IMR-90 (cell line): Measurements from ENCODE around the gene A4GNT. TPM values are rescaled to one million over a fixed set of nuclear protein-coding genes. Genes with fewer than 3 reads are reported as not detected.

Experiments
- ATAC-seq: fragments of 200-7000 bp; cut with Tn5 transposase; 2 replicates; pipeline ENCODE4 v1.9.1; 2020; ENCODE audit warnings: low read depth, mild to moderate bottlenecking, moderate library complexity
- BruUV-seq: library from RNA; stranded (reverse); fragments of 400-500 nt; replicated peaks from 2 replicates; lab custom pipeline; 2021; lab: Mats Ljungman, UMichigan
- CTCF ChIA-PET: fragments of 300-600 bp; formaldehyde crosslinking; extraction: SDS; loops from one replicate; lab custom pipeline; 2021; ENCODE audit warnings: antibody characterized with exemption; lab: Yijun Ruan, JAX
- POLR2A ChIA-PET: fragments of 300-600 bp; sonication (Branson Sonifier 250); formaldehyde crosslinking; loops from one replicate; lab custom pipeline; 2022; ENCODE audit warnings: antibody characterized with exemption; ENCODE audit not compliant: unreplicated experiment; lab: Charles Lee
- DNase-seq: peaks from one replicate; pipeline ENCODE4 v3.0.0; 2013
- H2AFZ ChIP-seq: replicated peaks from 2 replicates; pipeline ENCODE3; 2013; ENCODE audit warnings: low read length, mild to moderate bottlenecking; ENCODE audit not compliant: poor library complexity
- H2AK5ac ChIP-seq: 2 replicates; pipeline ENCODE4 v1.6.1; 2013; ENCODE audit warnings: low read depth, low read length, inconsistent platforms
- H2AK9ac ChIP-seq: replicated peaks from 2 replicates; pipeline ENCODE3; 2013; ENCODE audit warnings: mild to moderate bottlenecking, low read depth, low read length, moderate library complexity; ENCODE audit not compliant: poor library complexity
- H2BK120ac ChIP-seq: 2 replicates; pipeline ENCODE4 v1.6.1; 2013; ENCODE audit warnings: low read depth, low read length, inconsistent platforms
- H2BK15ac ChIP-seq: 3 replicates; pipeline ENCODE4 v1.6.1; 2013; ENCODE audit warnings: low read depth, low read length, inconsistent platforms
- H2BK20ac ChIP-seq: 2 replicates; pipeline ENCODE4 v1.6.1; 2013; ENCODE audit warnings: low read depth, mild to moderate bottlenecking, inconsistent platforms, low read length, moderate library complexity
- H2BK5ac ChIP-seq: 2 replicates; pipeline ENCODE4 v1.6.1; 2013; ENCODE audit warnings: mild to moderate bottlenecking, low read depth, low read length, inconsistent platforms; ENCODE audit not compliant: poor library complexity, severe bottlenecking
- H3K14ac ChIP-seq: replicated peaks from 2 replicates; pipeline ENCODE4 v1.6.1; 2013; ENCODE audit warnings: low read depth, low read length, inconsistent platforms
- H3K18ac ChIP-seq: 2 replicates; pipeline ENCODE4 v1.6.1; 2013; ENCODE audit warnings: low read depth, low read length, control low read depth
- H3K23ac ChIP-seq: 2 replicates; pipeline ENCODE4 v1.6.1; 2013; ENCODE audit warnings: low read depth, low read length, inconsistent platforms
- H3K27ac ChIP-seq: 2 replicates; pipeline ENCODE4 v1.5.1; 2013; ENCODE audit warnings: mild to moderate bottlenecking, control low read depth, low read length; ENCODE audit not compliant: insufficient read depth
- H3K27me3 ChIP-seq: 2 replicates; pipeline ENCODE4 v1.6.1; 2013; ENCODE audit warnings: low read length; ENCODE audit not compliant: control insufficient read depth, insufficient read depth
- H3K36me3 ChIP-seq: 2 replicates; pipeline ENCODE4 v1.6.1; 2013; ENCODE audit warnings: low read length, mixed read lengths; ENCODE audit not compliant: control insufficient read depth, insufficient read depth
- H3K4ac ChIP-seq: 2 replicates; pipeline ENCODE4 v1.6.1; 2013; ENCODE audit warnings: low read depth, low read length, inconsistent platforms
- H3K4me1 ChIP-seq: 2 replicates; pipeline ENCODE4 v1.6.1; 2013; ENCODE audit warnings: low read length, mixed read lengths; ENCODE audit not compliant: control insufficient read depth, insufficient read depth
- H3K4me2 ChIP-seq: 2 replicates; pipeline ENCODE4 v1.6.1; 2013; ENCODE audit warnings: low read depth, mild to moderate bottlenecking, control low read depth, low read length, moderate library complexity
- H3K4me3 ChIP-seq: 2 replicates; pipeline ENCODE4 v1.5.1; 2013; ENCODE audit warnings: low read depth, mild to moderate bottlenecking, control low read depth, low read length, moderate library complexity; ENCODE audit not compliant: insufficient read depth
- H3K56ac ChIP-seq: 2 replicates; pipeline ENCODE4 v1.6.1; 2013; ENCODE audit warnings: low read length, inconsistent platforms; ENCODE audit not compliant: insufficient read depth; ENCODE audit errors: extremely low read depth
- H3K79me1 ChIP-seq, 2 experiments: 2 replicates each; pipeline ENCODE4 v1.6.1; 2013; ENCODE audit warnings: low read length in 2 of 2, inconsistent platforms in 1 of 2, low read depth in 1 of 2
- H3K9ac ChIP-seq: 2 replicates; pipeline ENCODE4 v1.6.1; 2013; ENCODE audit warnings: low read depth, low read length, control low read depth
- H3K9me1 ChIP-seq: 2 replicates; pipeline ENCODE4 v1.6.1; 2013; ENCODE audit warnings: low read length, inconsistent platforms; ENCODE audit not compliant: insufficient read depth
- H3K9me3 ChIP-seq: 2 replicates; pipeline ENCODE4 v1.6.1; 2013; ENCODE audit warnings: low read length; ENCODE audit not compliant: control insufficient read depth, insufficient read depth
- H4K20me1 ChIP-seq: 2 replicates; pipeline ENCODE4 v1.6.1; 2013; ENCODE audit warnings: low read length, inconsistent platforms; ENCODE audit not compliant: insufficient read depth
- H4K5ac ChIP-seq: 2 replicates; pipeline ENCODE4 v1.6.1; 2013; ENCODE audit warnings: mild to moderate bottlenecking, low read depth, low read length, control low read depth
- H4K8ac ChIP-seq, 2 experiments: 2 replicates each; pipeline ENCODE4 v1.6.1; 2013; ENCODE audit warnings: low read depth in 2 of 2, low read length in 2 of 2, control low read depth in 1 of 2, inconsistent platforms in 1 of 2
- H4K91ac ChIP-seq: 2 replicates; pipeline ENCODE4 v1.6.1; 2013; ENCODE audit warnings: low read depth, low read length, inconsistent platforms; ENCODE audit not compliant: insufficient read depth
- BHLHE40 ChIP-seq: fragments of 150-350 bp; IDR thresholded peaks from 2 replicates; pipeline ENCODE4 v1.6.1; 2016; ENCODE audit warnings: mild to moderate bottlenecking, low read depth, low read length
- CEBPB ChIP-seq: IDR thresholded peaks from 2 replicates; pipeline ENCODE4 v1.6.1; 2012; ENCODE audit warnings: low read depth, low read length, improper control_type of control experiment
- CHD1 ChIP-seq: IDR thresholded peaks from 2 replicates; pipeline ENCODE4 v1.6.1; 2012; ENCODE audit warnings: low read depth, low read length, improper control_type of control experiment
- FOS ChIP-seq: fragments of 150-350 bp; IDR thresholded peaks from 2 replicates; pipeline ENCODE4 v1.6.1; 2016; ENCODE audit warnings: low read depth, low read length
- MAFK ChIP-seq: IDR thresholded peaks from 2 replicates; pipeline ENCODE4 v1.6.1; 2012; ENCODE audit warnings: low read depth, low read length, improper control_type of control experiment
- MAZ ChIP-seq: IDR thresholded peaks from 2 replicates; pipeline ENCODE4 v1.6.1; 2012; ENCODE audit warnings: low read depth, mild to moderate bottlenecking, low read length, improper control_type of control experiment, moderate library complexity, borderline replicate concordance
- MXI1 ChIP-seq: IDR thresholded peaks from 2 replicates; pipeline ENCODE4 v1.6.1; 2012; ENCODE audit warnings: low read depth, mild to moderate bottlenecking, low read length, moderate library complexity, borderline replicate concordance
- NFE2L2 ChIP-seq: fragments of 150-350 bp; IDR thresholded peaks from 2 replicates; pipeline ENCODE4 v1.6.1; 2016; ENCODE audit warnings: low read depth, mild to moderate bottlenecking, low read length
- POLR2A ChIP-seq: IDR thresholded peaks from 2 replicates; pipeline ENCODE4 v1.6.1; 2012; ENCODE audit warnings: mild to moderate bottlenecking, low read depth, low read length
- RAD21 ChIP-seq: IDR thresholded peaks from 2 replicates; pipeline ENCODE4 v1.6.1; 2012; ENCODE audit warnings: low read length, improper control_type of control experiment
- RCOR1 ChIP-seq: IDR thresholded peaks from 2 replicates; pipeline ENCODE4 v1.6.1; 2012; ENCODE audit warnings: mild to moderate bottlenecking, low read length, improper control_type of control experiment; ENCODE audit not compliant: insufficient replicate concordance
- RFX5 ChIP-seq: IDR thresholded peaks from 2 replicates; pipeline ENCODE4 v1.8.0; 2012; ENCODE audit warnings: low read depth, mild to moderate bottlenecking, low read length, moderate library complexity
- SMC3 ChIP-seq: fragments of 150-350 bp; IDR thresholded peaks from 2 replicates; pipeline ENCODE4 v1.6.1; 2016; ENCODE audit warnings: low read depth, mild to moderate bottlenecking, antibody characterized with exemption, low read length, moderate library complexity
- WGBS, 2 experiments: methylation state at CpG; one replicate each; pipeline versions ENCODE4 v1.1.5 to v1.1.7; 2013; ENCODE audit warnings: missing lambda C conversion rate in 2 of 2; ENCODE audit not compliant: insufficient read length in 1 of 2; ENCODE audit errors: extremely low coverage in 2 of 2; 5-methylcytosine and 5-hydroxymethylcytosine counted together
- dilution Hi-C: fragments of 300-500 bp; cut with HindIII; formaldehyde crosslinking; loops from one replicate; pipeline ENCODE4 v1.14.3; 2018; ENCODE audit warnings: low sequenced_read_pairs; ENCODE audit not compliant: unreplicated experiment
- in situ Hi-C: fragments of 300-500 bp; cut with MboI; formaldehyde crosslinking; loops from 3 replicates; pipeline ENCODE4 v1.14.3; 2019; ENCODE audit warnings: low sequenced_read_pairs, inconsistent platforms, mixed read lengths
- intact Hi-C: fragments of 100-400 bp; cut with micrococcal nuclease; formaldehyde crosslinking; loops from 2 replicates; pipeline ENCODE4 v1.10.0; 2022
- polyA plus RNA-seq, 3 experiments: library from polyadenylated mRNA; depleted of rRNA; stranded (reverse); fragments of >200 nt; gene quantifications; 2 replicates each; pipeline ENCODE4 v1.2.3, GENCODE V29; 2012; ENCODE audit warnings: low replicate concordance in 1 of 3
- total RNA-seq: library from RNA; depleted of rRNA; stranded (reverse); fragments of >200 nt; gene quantifications from 2 replicates; pipeline ENCODE4 v1.2.3, GENCODE V29; 2012
- TF ChIP-seq, protein P1 (sequence below): fragments of 150-350 bp; IDR thresholded peaks from 2 replicates; pipeline ENCODE4 v1.6.1; 2017; ENCODE audit warnings: mild to moderate bottlenecking, antibody characterized with exemption, low read length, low read depth
- TF ChIP-seq, protein P2 (sequence below): conservative IDR thresholded peaks from 2 replicates; pipeline ENCODE4 v1.5.1; 2012; ENCODE audit warnings: mild to moderate bottlenecking, low read depth, low read length, improper control_type of control experiment
- TF ChIP-seq, protein P3 (sequence below): fragments of 150-350 bp; IDR thresholded peaks from 2 replicates; pipeline ENCODE4 v1.6.1; 2016; ENCODE audit warnings: low read depth, mild to moderate bottlenecking, low read length, moderate library complexity, borderline replicate concordance

A4GNT gene
- total and polyA plus RNA-seq, 2 of the 4 experiments (the other 2 are of a cell fraction): not detected

DNA sequence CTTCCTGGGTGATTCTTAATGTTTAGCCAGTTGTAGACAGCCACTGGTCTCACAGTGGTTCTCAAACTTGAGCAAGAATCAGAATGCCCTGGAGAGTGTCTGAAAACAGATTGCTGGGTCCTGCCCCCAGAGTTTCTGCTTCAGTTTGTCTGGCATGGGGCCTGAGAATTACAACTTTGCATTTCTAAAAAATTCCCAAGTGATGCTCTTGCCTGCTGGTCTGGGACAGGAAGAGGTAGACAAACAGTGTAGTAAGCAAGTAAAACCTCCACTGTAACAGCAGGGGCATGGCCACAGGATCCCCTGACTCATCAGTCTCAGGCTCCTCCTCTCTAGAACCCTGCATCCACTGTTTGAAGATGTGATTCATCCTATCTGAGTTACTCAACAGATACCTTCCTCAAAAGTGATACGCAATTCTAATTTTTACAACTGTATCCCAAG, 53.3 kb downstream of the A4GNT start:
- Histone ChIP-seq H3K14ac (no peak overlapping the region), H4K91ac (no peak overlapping the region), H3K27me3 (no peaks in the 10 kb centered on the region), H3K4me3 (no peak overlapping the region), H3K9ac (no peak overlapping the region), H4K20me1 (peaks cover 32% of the 10 kb centered on the region), H3K4me1 (peaks cover 24% of the 10 kb centered on the region), H2BK15ac (no peak overlapping the region), H3K23ac (no peak overlapping the region), H3K79me1 (peaks cover 22 to 53% of the 10 kb centered on the region in 2 experiments), H3K9me3 (no peaks in the 10 kb centered on the region), H3K4ac (peak overlapping the region; percentile 55), H2BK20ac (peak overlapping the region; percentile 41; the same call in 1 of the 2 replicates), H4K8ac (no peak overlapping the region), H2BK120ac (no peak overlapping the region), H3K4me2 (no peak overlapping the region), H2AK5ac (0 out of 2 replicates have a peak overlapping the region, but pooled peaks have one; percentile 29), H2AK9ac (no peak overlapping the region), H2AFZ (no peak overlapping the region), H3K56ac (peak overlapping the region; percentile 25), H3K18ac (no peak overlapping the region), H2BK5ac (peak overlapping the region; percentile 30), H4K5ac (no peak overlapping the region), H3K9me1 (peaks cover 31% of the 10 kb centered on the region), H3K36me3 (peaks cover 21% of the 10 kb centered on the region), H3K27ac (peak overlapping the region; percentile 41)
- CTCF ChIA-PET: no interaction called here
- intact Hi-C loops: no loop called here
- POLR2A ChIA-PET: no interaction called here
- ATAC-seq (peak; percentile 88), DNase-seq (peak; percentile 99)
- peak; percentile 84 for TF ChIP-seq MAFK
- TF ChIP-seq, protein P1, sequence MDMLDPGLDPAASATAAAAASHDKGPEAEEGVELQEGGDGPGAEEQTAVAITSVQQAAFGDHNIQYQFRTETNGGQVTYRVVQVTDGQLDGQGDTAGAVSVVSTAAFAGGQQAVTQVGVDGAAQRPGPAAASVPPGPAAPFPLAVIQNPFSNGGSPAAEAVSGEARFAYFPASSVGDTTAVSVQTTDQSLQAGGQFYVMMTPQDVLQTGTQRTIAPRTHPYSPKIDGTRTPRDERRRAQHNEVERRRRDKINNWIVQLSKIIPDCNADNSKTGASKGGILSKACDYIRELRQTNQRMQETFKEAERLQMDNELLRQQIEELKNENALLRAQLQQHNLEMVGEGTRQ: no peak
- no peak for TF ChIP-seq RFX5
- peak; percentile 48 for TF ChIP-seq RCOR1
- no peak for TF ChIP-seq MAZ
- TF ChIP-seq, protein P2, sequence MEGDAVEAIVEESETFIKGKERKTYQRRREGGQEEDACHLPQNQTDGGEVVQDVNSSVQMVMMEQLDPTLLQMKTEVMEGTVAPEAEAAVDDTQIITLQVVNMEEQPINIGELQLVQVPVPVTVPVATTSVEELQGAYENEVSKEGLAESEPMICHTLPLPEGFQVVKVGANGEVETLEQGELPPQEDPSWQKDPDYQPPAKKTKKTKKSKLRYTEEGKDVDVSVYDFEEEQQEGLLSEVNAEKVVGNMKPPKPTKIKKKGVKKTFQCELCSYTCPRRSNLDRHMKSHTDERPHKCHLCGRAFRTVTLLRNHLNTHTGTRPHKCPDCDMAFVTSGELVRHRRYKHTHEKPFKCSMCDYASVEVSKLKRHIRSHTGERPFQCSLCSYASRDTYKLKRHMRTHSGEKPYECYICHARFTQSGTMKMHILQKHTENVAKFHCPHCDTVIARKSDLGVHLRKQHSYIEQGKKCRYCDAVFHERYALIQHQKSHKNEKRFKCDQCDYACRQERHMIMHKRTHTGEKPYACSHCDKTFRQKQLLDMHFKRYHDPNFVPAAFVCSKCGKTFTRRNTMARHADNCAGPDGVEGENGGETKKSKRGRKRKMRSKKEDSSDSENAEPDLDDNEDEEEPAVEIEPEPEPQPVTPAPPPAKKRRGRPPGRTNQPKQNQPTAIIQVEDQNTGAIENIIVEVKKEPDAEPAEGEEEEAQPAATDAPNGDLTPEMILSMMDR: no peak
- no peak for TF ChIP-seq POLR2A
- no peak for TF ChIP-seq RAD21
- TF ChIP-seq, protein P3, sequence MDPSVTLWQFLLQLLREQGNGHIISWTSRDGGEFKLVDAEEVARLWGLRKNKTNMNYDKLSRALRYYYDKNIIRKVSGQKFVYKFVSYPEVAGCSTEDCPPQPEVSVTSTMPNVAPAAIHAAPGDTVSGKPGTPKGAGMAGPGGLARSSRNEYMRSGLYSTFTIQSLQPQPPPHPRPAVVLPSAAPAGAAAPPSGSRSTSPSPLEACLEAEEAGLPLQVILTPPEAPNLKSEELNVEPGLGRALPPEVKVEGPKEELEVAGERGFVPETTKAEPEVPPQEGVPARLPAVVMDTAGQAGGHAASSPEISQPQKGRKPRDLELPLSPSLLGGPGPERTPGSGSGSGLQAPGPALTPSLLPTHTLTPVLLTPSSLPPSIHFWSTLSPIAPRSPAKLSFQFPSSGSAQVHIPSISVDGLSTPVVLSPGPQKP: no peak
- TF ChIP-seq MXI1: peak; percentile 14; the same call in 1 of the 2 replicates
- TF ChIP-seq NFE2L2: peak; percentile 9; the same call in 1 of the 2 replicates
- no peak for TF ChIP-seq BHLHE40
- TF ChIP-seq SMC3: no peak
- TF ChIP-seq FOS: peak; percentile 92
- TF ChIP-seq CEBPB: peak; percentile 90
- no peak for TF ChIP-seq CHD1
- no CpG with 5 or more reads among the region's 1 CpG for WGBS, 2 experiments
- dilution Hi-C loops: no loop called here
- in situ Hi-C loops: loop anchor here (10.0 kb wide), 1 partner anchor 96 kb away; the partner anchor contains the start of gene DBR1
- no TSS peak for BruUV-seq
